Stimulated activated CD8-positive, alpha-beta memory T cell treated with anti-CD3 and anti-CD28 coated beads, Interleukin-7, amount 100 ng/mL, for 1 hour (primary cell): ENCODE results near the gene SPAG5.

Source experiments
- DNase-seq, 2 donors: peaks; one replicate each; pipeline ENCODE4 v3.0.0-alpha.2; 2020; ENCODE audit warnings: low read depth in 2 of 2

The SPAG5 gene

GRCh38 chr17:28571361-28572122 is 27.3 kb downstream of the SPAG5 start, which contains the start of gene PIGS:
Gene PIGS, minus strand, starts transcription at chr17:28571524. Its CDS starts 28 bp downstream, at chr17:28571496.
- peak; percentile 81 to 83 for DNase-seq

- no peak for DNase-seq
Observed at GRCh38 chr17:28570716-28571360, 28.0 kb downstream of the SPAG5 start.

- DNase-seq = no peak
Observed at GRCh38 chr17:28569446-28569845, 29.4 kb downstream of the SPAG5 start.

GRCh38 chr17:28567604-28568003 is 31.2 kb downstream of the SPAG5 start:
- DNase-seq = no peak

- no peak for DNase-seq
Observed at GRCh38 chr17:28563475-28563874, 35.4 kb downstream of the SPAG5 start.

- no peak for DNase-seq
Observed at GRCh38 chr17:28555022-28555421, 43.8 kb downstream of the SPAG5 start.

- no peak for DNase-seq
Observed at GRCh38 chr17:28554565-28554964, 44.3 kb downstream of the SPAG5 start.

- DNase-seq = no peak
Observed at GRCh38 chr17:28553000-28553505, 45.8 kb downstream of the SPAG5 start.

- peak; percentile 49 to 55 for DNase-seq
Observed at GRCh38 chr17:28552176-28552999, 46.4 kb downstream of the SPAG5 start, which contains the start of gene UNC119. Gene UNC119, minus strand, starts transcription at chr17:28552624. Its CDS starts 67 bp downstream, at chr17:28552557.

- DNase-seq = no peak
Observed at GRCh38 chr17:28551421-28552175, 47.2 kb downstream of the SPAG5 start.

- DNase-seq = no peak
Observed at GRCh38 chr17:28550858-28551257, 48.0 kb downstream of the SPAG5 start.

- DNase-seq = no peak
Observed at GRCh38 chr17:28549236-28550132, 49.3 kb downstream of the SPAG5 start.

GRCh38 chr17:28548417-28549130 is 50.3 kb downstream of the SPAG5 start:
- no peak for DNase-seq

GRCh38 chr17:28547623-28548416 is 51.0 kb downstream of the SPAG5 start:
- no peak for DNase-seq

GRCh38 chr17:28547096-28547622 is 51.7 kb downstream of the SPAG5 start:
- DNase-seq = no peak

- DNase-seq = no peak
Observed at GRCh38 chr17:28545787-28546415, 52.9 kb downstream of the SPAG5 start.

- DNase-seq = no peak
Observed at GRCh38 chr17:28545141-28545503, 53.7 kb downstream of the SPAG5 start.
